ENCODE data around the gene MYCBP2. TPM values are rescaled to one million over a fixed set of nuclear protein-coding genes. Genes with fewer than 3 reads are reported as not detected.

Gene MYCBP2
- total RNA-seq, 1 donor: 186 TPM

DNA sequence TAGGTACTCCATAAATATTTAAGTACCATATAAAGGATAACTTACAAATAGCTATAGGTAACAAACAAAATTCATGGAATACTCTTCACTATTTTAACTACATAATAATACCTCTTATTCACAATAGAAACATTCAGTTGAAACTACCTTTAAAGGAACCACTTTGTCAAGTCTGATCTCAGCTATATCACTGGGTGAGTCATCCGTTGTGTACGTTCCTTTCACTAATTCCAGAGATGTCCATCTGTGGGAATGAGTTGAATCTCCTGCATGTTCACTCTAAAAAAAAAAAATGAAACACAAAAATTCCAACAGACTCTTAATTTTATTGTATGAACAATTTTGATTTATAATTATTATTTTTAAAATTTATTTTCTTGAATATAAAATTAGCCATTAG is 150.5 kb downstream of the MYCBP2 start:
- no peaks in the 10 kb centered on the region for H3K4me1 ChIP-seq (ENCODE audit: insufficient read depth, low read length)
- H3K27me3 ChIP-seq (ENCODE audit: insufficient read depth, low read length): no peaks in the 10 kb centered on the region
- no peak overlapping the region for H3K4me3 ChIP-seq (ENCODE audit: low read length)
- no peaks in the 10 kb centered on the region for H3K9me3 ChIP-seq (ENCODE audit: low read depth, low read length)

DNA sequence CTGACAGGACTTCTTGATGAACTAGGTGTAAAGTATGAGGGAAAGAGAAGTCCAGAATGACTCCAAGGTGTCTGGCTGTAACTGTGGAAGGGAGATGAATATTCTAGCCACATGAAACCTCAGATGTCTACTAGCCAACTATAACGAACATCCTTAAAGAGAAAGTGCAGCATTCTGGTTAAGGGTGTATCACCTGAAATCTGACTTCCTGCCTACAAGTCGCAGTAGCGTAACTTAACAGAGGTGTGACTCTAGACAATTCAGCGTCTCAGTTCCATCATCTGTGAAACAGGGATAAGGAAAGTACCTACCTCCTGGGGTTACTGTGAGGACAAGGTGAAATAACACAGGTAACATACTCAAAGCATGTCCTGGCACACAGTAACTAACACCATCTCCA is 154.2 kb downstream of the MYCBP2 start:
- Histone ChIP-seq H3K4me3 (ENCODE audit: low read length) (no peak overlapping the region), H3K27me3 (ENCODE audit: insufficient read depth, low read length) (no peaks in the 10 kb centered on the region), H3K9me3 (ENCODE audit: low read depth, low read length) (no peaks in the 10 kb centered on the region), H3K4me1 (ENCODE audit: insufficient read depth, low read length) (no peaks in the 10 kb centered on the region)

DNA sequence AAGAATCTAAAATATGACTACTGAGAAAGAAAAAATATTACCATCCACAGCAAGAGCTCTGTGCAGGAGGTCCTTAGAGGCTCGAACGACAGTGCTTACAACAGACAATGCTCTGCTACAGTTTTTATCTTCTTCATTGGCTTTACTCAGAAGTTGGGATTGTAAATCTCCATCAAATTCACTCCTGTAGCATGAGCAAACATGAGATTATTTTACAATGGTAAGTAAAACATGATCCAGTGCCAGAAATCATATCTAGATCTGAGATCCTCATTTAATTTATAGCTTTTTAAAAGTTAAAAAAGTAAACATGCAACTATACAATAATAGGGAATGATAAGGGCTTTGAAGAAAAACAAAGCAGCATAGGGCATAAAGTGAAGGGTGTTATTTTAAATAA is 155.4 kb downstream of the MYCBP2 start:
- no peaks in the 10 kb centered on the region for H3K4me1 ChIP-seq (ENCODE audit: insufficient read depth, low read length)
- H3K27me3 ChIP-seq (ENCODE audit: insufficient read depth, low read length): no peaks in the 10 kb centered on the region
- no peak overlapping the region for H3K4me3 ChIP-seq (ENCODE audit: low read length)
- H3K9me3 ChIP-seq (ENCODE audit: low read depth, low read length): no peaks in the 10 kb centered on the region

DNA sequence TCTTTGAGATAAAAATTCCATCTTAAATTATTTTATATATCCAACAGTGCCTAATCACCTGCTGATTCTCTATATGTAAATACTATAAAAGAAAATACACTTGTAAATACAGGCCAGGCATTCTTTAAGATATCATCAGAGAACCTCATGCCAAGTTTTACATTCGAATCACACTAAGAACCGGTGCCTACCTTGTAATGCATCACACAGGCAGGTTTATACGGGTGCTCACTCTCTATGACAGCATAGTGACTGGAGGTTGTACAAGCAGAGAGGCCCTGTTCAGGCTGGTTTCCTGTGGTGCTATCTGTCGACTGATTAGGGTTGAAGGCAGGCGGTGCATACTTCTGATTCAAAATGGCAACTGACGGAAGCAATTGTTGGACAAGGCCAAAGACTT is 158.7 kb downstream of the MYCBP2 start:
- Histone ChIP-seq H3K4me3 (ENCODE audit: low read length) (no peak overlapping the region), H3K27me3 (ENCODE audit: insufficient read depth, low read length) (no peaks in the 10 kb centered on the region), H3K9me3 (ENCODE audit: low read depth, low read length) (no peaks in the 10 kb centered on the region)

DNA sequence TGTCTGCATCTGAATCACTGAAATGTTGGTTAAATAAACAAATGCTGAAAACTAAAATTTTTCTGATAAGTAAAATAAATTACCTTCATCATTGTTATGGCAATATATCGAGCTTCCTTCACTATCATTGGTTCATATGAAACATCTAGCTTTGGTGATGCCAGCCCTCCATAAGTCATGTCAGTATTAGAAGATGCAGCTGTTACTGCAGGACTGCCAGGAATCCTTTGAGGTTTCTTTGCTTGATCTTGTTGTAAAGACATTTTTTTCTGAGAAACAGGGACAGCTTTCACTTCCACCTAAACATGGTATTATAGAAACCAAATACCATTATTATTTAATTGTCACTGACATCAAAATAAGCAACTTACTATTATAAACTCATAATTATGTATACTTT is 176.2 kb downstream of the MYCBP2 start:
- H3K4me1 ChIP-seq (ENCODE audit: insufficient read depth, low read length): no peaks in the 10 kb centered on the region
- H3K4me3 ChIP-seq (ENCODE audit: low read length): no peak overlapping the region
- no peaks in the 10 kb centered on the region for H3K27me3 ChIP-seq (ENCODE audit: insufficient read depth, low read length)
- H3K9me3 ChIP-seq (ENCODE audit: low read depth, low read length): no peaks in the 10 kb centered on the region

More for the DNA sequence above, 158.7 kb downstream of the MYCBP2 start:
- no peaks in the 10 kb centered on the region for H3K4me1 ChIP-seq (ENCODE audit: insufficient read depth, low read length)

DNA sequence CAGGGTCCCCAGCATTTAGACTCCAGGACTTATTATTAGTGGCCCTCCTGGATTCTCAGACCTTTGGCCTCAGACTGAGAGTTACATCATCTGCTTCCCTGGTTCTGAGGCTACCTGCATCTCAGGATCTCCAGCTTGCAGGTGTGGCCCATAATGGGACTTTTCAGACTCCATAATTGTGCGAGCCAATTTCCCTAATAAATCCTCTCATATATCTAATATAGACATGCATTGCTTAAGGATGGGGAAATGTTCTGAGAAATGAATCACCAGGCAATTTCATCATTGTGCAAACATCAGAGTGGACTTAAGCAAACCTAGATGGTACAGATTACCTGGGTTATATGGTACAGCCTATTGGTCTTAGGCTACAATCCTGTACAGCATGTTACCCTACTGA is 183.5 kb downstream of the MYCBP2 start:
- Histone ChIP-seq H3K4me3 (ENCODE audit: low read length) (no peak overlapping the region), H3K27me3 (ENCODE audit: insufficient read depth, low read length) (no peaks in the 10 kb centered on the region), H3K9me3 (ENCODE audit: low read depth, low read length) (no peaks in the 10 kb centered on the region), H3K4me1 (ENCODE audit: insufficient read depth, low read length) (no peaks in the 10 kb centered on the region)

DNA sequence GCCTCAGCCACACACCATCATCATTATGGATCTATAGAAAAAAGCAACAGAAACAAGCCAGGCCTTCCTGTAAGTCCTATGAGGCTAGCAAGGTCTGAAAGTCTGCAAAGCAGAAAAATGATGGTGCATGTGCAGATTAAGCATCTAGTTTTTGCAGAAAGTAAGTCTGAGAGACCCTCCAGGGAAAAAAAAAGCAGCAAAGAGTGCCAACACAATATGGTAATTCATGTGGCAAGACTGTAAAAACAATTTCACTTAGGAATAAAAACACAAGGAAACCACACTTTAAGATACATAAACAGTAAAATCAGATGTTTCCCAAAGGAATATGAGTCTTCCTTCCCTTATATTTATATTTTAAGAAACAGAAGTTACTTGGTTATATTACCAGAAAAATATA is 187.6 kb downstream of the MYCBP2 start:
- Histone ChIP-seq H3K4me1 (ENCODE audit: insufficient read depth, low read length) (no peaks in the 10 kb centered on the region), H3K9me3 (ENCODE audit: low read depth, low read length) (no peaks in the 10 kb centered on the region), H3K27me3 (ENCODE audit: insufficient read depth, low read length) (no peaks in the 10 kb centered on the region), H3K4me3 (ENCODE audit: low read length) (no peak overlapping the region)

DNA sequence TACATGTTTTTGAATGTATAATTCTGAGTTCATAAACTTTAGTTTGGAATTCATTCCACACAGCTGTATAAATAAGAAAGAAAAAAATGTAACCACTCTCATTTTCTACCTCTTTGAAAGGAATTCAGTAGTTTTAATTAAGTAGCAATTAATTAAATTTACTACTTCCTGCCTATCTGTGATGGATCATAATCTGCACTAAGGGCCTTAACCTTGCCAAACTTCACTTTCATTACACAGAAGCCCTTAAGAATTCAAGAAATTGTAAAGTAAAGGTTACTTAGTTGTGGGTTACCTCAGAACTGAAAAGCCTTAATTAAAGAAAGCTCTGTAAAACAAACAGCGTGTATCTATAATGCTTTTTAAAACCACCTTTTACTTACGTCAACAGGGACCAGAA is 188.1 kb downstream of the MYCBP2 start:
- Histone ChIP-seq H3K4me3 (ENCODE audit: low read length) (no peak overlapping the region), H3K27me3 (ENCODE audit: insufficient read depth, low read length) (no peaks in the 10 kb centered on the region), H3K4me1 (ENCODE audit: insufficient read depth, low read length) (no peaks in the 10 kb centered on the region), H3K9me3 (ENCODE audit: low read depth, low read length) (no peaks in the 10 kb centered on the region)

DNA sequence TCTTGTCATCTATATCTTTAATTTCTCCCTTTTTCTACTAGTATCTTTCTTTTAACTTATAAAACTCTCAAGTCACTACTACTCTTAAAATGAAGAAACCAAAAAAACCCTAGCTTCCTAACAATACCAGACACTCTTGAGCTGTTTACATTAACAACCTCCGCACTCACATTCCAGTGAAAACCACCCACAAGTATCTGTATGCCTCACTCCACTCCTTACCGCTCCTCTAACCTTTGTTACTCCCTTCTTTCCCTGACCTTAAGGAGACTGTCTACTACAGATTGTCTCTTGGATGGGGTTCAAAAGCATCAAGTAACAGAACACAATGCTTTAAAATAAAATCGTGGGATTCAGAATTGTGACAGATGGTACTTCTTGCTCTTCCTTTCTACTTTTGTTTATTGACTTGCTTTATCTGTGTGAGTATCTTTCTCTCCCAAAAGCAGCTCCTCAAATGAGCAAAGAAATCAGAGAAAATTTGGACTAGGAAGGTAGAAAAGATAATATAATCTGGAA is 189.9 kb downstream of the MYCBP2 start:
- Histone ChIP-seq H3K4me3 (ENCODE audit: low read length) (no peak overlapping the region), H3K27me3 (ENCODE audit: insufficient read depth, low read length) (no peaks in the 10 kb centered on the region), H3K4me1 (ENCODE audit: insufficient read depth, low read length) (no peaks in the 10 kb centered on the region), H3K9me3 (ENCODE audit: low read depth, low read length) (no peaks in the 10 kb centered on the region)

DNA sequence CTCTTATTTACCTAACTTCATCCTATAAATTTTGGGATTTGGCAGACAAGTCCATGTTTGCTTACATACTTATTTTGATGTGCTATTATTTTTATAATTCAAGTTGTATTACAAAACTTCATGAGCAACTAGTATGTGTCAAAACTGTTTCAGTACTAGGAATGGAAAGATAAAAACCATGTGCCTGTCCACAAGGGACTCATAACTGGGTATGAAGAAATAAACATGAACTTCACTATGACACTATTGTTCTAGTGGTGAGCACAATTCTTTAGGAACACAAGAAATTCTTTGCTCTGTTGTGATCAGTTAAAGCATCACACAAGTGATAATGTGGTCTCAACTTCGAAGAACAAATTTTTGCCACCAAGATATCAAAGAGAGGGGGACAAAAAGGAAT is 202.5 kb downstream of the MYCBP2 start:
- Histone ChIP-seq H3K4me3 (ENCODE audit: low read length) (no peak overlapping the region), H3K9me3 (ENCODE audit: low read depth, low read length) (no peaks in the 10 kb centered on the region), H3K27me3 (ENCODE audit: insufficient read depth, low read length) (no peaks in the 10 kb centered on the region), H3K4me1 (ENCODE audit: insufficient read depth, low read length) (no peaks in the 10 kb centered on the region)

DNA sequence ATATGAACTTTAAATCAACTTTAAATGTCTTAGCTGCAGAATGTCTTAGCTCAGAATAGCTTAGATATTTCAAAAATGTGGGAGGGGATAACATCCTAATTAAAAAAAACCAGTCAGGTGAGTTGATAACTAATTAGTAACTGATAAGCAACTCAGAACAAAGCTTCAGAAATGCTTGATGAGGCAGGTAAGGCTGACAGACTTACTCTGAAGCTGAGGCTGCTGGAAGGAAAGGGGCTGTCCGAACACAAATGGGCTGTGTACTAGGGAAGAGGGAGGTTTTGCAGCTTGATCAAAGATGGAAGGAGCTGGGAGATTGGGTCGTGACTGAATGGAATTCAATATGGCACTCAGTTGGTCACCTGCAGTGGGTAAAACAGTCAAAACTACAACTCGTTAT is 208.8 kb downstream of the MYCBP2 start:
- H3K4me3 ChIP-seq (ENCODE audit: low read length): no peak overlapping the region

DNA sequence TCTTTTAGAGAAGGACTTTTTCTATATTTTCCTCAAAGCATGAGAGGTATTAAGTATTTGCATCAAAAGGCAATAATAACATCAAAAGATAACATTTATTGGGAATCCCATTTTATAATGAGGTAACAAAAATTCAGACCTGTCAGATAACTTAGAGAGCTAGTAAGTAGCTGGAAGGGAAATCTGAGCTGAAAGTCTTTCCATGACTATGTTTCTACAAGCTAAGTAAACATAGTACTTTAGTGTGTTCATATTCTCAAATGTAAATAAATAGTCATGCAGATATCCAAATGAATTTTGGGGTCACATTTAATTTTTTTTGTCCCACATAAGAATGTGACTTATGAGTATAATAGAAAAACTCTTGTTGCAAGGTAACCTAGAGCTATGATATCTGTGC is 212.6 kb downstream of the MYCBP2 start:
- Histone ChIP-seq H3K4me1 (ENCODE audit: insufficient read depth, low read length) (no peaks in the 10 kb centered on the region), H3K27me3 (ENCODE audit: insufficient read depth, low read length) (no peaks in the 10 kb centered on the region), H3K4me3 (ENCODE audit: low read length) (no peak overlapping the region), H3K9me3 (ENCODE audit: low read depth, low read length) (no peaks in the 10 kb centered on the region)

More for the DNA sequence above, 208.8 kb downstream of the MYCBP2 start:
- Histone ChIP-seq H3K9me3 (ENCODE audit: low read depth, low read length) (no peaks in the 10 kb centered on the region), H3K27me3 (ENCODE audit: insufficient read depth, low read length) (no peaks in the 10 kb centered on the region), H3K4me1 (ENCODE audit: insufficient read depth, low read length) (no peaks in the 10 kb centered on the region)

DNA sequence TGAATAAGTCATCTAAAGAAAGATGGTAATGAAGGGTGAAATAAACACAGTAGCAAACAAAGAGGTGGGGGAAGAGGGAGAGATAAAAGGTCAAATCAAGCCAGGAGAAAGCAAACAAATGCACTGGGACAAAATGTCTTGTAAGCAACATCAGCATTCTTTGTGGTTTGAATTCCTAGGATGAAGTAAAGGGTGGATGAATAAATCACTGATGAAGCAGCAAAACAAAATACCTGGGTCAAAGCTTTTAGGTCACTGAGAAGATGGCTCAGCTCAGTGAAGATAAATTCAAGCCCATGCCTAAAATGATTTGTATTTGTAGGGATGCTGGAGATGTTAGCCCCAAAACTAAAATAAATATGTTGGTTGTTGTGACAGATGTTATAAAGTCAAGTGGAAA is 213.4 kb downstream of the MYCBP2 start:
- no peaks in the 10 kb centered on the region for H3K27me3 ChIP-seq (ENCODE audit: insufficient read depth, low read length)
- no peak overlapping the region for H3K4me3 ChIP-seq (ENCODE audit: low read length)
- H3K4me1 ChIP-seq (ENCODE audit: insufficient read depth, low read length): no peaks in the 10 kb centered on the region
- H3K9me3 ChIP-seq (ENCODE audit: low read depth, low read length): no peaks in the 10 kb centered on the region

DNA sequence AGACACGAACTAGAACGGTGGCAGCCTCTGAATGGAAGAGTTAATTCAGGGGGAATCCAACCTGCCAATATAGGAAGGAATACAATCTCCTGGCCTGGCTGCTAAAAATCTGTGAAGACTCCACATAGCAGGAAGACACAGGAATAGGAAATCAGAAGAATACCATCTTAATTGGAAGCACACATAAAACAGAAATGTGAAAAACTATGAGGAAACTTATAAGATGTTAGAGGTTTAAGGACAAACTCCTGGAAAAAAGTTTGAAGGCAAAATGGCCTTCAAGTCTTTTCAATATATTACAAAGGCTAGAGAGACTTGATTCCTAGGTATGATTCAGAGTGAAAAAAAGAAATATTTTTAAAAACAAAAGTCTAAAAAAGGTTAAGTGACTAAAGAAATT is 221.8 kb downstream of the MYCBP2 start:
- Histone ChIP-seq H3K4me3 (ENCODE audit: low read length) (no peak overlapping the region), H3K27me3 (ENCODE audit: insufficient read depth, low read length) (no peaks in the 10 kb centered on the region), H3K4me1 (ENCODE audit: insufficient read depth, low read length) (no peaks in the 10 kb centered on the region), H3K9me3 (ENCODE audit: low read depth, low read length) (no peaks in the 10 kb centered on the region)

DNA sequence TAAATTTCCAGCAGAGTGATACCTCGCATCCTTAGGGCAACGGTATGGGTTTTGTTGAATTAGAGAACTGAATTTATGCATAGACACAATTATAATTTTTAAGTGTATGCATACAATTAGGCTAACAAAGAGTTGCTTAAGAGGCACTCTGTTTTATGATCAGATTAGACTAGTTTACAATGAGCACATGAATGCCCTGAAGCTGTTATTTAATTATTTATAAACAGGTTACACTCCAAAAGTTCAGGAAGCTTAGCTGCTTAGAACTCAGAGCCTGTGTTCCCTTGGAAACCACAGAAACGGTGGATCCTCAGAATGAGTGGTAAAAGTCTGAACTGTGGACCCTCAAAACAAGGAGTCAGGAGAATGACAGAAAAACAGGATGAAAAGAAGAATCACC is 227.5 kb downstream of the MYCBP2 start:
- H3K4me1 ChIP-seq (ENCODE audit: insufficient read depth, low read length): no peaks in the 10 kb centered on the region
- no peaks in the 10 kb centered on the region for H3K27me3 ChIP-seq (ENCODE audit: insufficient read depth, low read length)
- no peaks in the 10 kb centered on the region for H3K9me3 ChIP-seq (ENCODE audit: low read depth, low read length)
- H3K4me3 ChIP-seq (ENCODE audit: low read length): no peak overlapping the region

DNA sequence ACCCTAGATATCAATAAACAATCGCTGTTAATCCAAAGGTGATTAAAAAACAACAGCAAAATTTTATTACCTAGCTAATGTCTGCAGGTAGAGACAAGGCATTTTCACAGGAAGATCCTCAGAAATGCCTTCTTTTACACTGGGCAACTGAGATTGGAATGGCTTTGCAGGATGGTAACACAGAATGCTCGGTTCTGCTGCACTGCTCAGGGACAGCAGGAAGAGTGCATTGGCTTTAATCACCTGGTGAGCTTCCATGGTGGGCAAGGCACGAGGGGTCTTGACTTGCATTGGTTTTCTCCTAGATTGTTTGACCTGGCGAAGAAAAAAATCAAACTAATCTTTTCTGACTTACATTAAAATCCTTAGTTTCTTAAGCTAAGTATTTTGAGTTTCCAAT is 231.6 kb downstream of the MYCBP2 start:
- Histone ChIP-seq H3K4me1 (ENCODE audit: insufficient read depth, low read length) (no peaks in the 10 kb centered on the region), H3K27me3 (ENCODE audit: insufficient read depth, low read length) (no peaks in the 10 kb centered on the region), H3K9me3 (ENCODE audit: low read depth, low read length) (no peaks in the 10 kb centered on the region), H3K4me3 (ENCODE audit: low read length) (no peak overlapping the region)

DNA sequence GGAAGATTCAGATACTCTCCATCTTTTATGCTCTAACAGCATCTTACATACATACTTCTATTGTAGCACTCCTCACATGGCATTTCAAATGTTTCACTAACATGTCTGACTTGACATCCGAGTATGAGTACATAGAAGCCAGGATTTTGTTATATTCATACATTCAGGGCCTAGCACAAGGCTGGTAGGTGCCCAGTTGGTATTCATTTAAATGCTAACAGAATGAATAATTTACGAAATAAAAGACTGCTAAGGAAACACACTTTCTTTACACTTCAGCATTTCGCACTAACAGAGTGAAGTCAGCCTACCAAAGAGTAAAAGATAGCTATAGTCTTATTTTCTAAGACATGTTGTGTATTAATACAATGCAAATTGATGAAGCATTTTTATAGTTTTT is 232.1 kb downstream of the MYCBP2 start:
- Histone ChIP-seq H3K4me3 (ENCODE audit: low read length) (no peak overlapping the region), H3K27me3 (ENCODE audit: insufficient read depth, low read length) (no peaks in the 10 kb centered on the region), H3K4me1 (ENCODE audit: insufficient read depth, low read length) (no peaks in the 10 kb centered on the region), H3K9me3 (ENCODE audit: low read depth, low read length) (no peaks in the 10 kb centered on the region)

Data from mononuclear cell (primary cell).